Activated CD8-positive, alpha-beta memory T cell treated with anti-CD3 and anti-CD28 coated beads for 24 hours (primary cell): ENCODE results near the gene PMM2.
"Not testable (repeated sequence)": the region's sequence is repeated elsewhere in the genome, so short reads cannot be mapped to it uniquely, and the experiment has no call there.

Experiments
- DNase-seq: peaks from one replicate; pipeline ENCODE4 v3.0.0-alpha.2; 2020

The PMM2 gene

DNA sequence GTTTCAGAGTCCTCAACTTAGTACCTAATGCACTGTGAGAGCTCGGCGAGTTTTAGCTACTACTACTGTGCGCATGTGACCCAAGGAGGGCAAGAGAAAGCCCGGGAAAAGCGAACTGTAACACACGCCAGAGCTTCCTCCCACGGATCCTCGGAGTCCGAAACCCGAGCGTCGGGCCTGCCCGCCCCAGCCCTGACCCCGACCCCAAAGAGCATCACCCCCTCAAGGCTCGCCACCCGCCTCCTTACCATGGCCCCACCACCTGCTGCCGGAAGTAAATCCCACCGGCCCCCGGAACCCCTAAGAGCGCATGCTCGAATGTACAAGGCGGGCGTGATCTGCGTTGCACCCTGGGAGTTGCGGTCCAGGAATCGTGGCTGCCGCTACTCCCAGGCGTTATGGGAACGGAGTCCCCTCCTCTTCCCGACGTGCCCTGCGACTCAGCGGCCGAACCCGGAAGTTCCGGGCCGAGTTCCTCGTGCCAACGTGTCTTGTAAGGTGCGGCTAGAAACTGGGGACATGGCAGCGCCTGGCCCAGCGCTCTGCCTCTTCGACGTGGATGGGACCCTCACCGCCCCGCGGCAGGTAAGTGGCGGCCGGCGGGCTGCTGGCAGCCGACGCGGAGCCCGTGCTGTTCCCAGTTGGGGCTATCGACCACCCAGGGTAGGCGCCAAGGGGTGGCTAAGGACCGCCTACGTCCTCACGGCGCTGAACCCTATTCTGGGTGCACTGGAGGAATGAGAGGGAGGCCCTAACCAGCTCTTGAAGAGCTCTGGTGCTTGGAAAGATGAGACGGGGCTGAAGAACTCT, at the start of gene PMM2, which contains the start of gene TMEM186:
Gene PMM2, plus strand, starts transcription at position 476 of the 810 bp plus-strand sequence. Its CDS starts 44 bp downstream, at position 520.
Gene TMEM186, minus strand, starts transcription at position 276 of the 810 bp plus-strand sequence. Its CDS starts 25 bp downstream, at position 251.
- peak; percentile 95 for DNase-seq

DNA sequence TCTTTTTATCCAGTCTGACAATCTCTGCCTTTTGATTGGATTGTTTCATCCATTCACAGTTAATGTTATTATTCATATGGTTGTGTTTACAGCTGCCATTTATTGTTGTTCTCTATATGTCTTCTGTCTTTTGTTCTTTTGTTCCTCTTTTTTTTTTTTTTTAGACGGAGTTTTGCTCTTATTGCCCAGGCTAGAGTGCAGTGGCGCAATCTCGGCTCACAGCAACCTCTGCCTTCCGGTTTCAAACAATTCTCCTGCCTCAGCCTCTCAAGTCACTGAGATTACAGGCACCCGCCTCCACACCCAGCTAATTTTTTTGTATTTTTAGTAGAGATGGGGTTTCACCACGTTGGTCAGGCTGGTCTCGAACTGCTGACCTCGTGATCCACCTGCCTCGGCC, 48.7 kb upstream of the PMM2 start:
- not testable (repeated sequence) for DNase-seq

GRCh38 chr16:8751481-8752311, 45.9 kb upstream of the PMM2 start:
- DNase-seq = no peak

- no peak for DNase-seq
Measured at GRCh38 chr16:8752706-8753105, 44.9 kb upstream of the PMM2 start.

- DNase-seq = no peak
Measured at GRCh38 chr16:8753416-8754054, 44.1 kb upstream of the PMM2 start.

- DNase-seq = no peak
Measured at GRCh38 chr16:8756755-8757154, 40.9 kb upstream of the PMM2 start.

DNA sequence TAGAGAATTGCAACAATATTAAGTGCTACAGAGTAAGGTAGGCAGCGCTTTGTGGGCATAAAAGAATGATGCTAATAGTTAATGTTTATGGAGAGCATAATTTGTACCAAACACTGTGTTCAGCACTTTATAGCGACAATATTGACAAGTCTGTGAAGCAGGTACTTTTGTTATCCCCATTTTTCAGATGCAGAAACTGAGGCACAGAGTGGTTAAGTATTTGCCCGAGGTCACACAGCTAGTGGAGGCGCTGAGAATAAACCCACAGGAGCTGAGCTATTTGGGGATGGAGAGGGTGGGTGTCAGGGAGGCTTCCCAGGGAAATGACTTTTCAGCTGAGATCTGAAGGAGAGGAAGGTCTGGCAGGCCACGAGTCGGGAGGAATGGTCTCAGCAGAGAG, 39.6 kb upstream of the PMM2 start:
- DNase-seq = no peak

DNA sequence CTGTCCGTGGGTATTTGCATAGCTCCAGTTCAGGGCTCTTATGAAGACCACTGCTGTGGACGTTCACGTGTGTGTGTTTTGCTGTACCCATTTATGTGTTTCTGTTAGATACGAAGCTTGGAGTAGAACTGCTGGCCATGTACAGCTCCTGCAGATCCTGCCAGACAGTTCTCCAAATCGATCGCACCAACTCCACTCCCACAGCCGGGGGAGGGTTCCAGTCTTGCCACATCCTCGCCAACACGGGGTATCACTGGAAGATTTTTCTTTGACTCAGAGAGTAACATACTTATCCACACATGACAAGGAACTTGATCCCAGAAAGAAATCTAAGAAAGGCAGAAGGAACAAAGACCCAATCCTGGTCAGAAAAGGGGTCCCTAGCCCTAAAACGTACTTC, 37.6 kb upstream of the PMM2 start:
- no peak for DNase-seq

DNA sequence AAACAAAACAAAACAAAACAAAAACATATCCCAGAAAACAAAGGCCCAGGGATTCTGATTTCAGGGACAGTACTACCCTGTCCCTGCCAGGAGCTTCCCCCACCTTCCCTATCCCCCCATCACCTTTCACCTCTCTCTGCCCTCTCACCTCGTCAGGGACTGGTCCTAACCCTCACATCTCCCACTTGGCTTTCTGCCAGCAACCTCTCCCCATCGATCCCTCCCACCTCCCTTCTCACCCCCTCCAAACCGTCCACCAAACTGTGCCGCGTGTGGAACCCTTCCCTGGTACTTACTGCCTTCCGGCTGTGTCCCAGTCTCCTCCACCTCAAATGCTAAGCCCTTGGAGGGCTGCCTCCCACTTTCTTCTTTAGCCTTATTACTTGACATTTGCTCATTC, 36.6 kb upstream of the PMM2 start:
- no peak for DNase-seq

DNA sequence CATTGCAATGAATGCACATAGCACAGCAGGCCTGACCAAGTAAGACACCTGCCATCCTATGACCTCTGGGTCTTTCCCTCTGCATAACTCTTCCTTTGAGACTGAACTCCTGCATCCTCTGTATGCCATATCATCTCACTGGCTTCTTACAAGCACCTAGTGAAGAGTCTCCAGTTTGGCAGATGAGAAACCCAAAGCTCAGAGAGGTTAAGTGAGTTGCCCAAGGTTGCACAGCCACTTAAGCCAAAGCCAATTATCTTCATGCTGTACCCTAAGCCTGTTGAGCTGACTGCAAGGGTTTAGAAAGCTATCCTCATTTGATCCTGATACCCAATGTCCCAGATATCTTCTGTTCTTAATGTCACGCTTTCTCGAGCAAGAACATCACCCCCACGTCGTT, 35.4 kb upstream of the PMM2 start:
- DNase-seq = no peak

DNA sequence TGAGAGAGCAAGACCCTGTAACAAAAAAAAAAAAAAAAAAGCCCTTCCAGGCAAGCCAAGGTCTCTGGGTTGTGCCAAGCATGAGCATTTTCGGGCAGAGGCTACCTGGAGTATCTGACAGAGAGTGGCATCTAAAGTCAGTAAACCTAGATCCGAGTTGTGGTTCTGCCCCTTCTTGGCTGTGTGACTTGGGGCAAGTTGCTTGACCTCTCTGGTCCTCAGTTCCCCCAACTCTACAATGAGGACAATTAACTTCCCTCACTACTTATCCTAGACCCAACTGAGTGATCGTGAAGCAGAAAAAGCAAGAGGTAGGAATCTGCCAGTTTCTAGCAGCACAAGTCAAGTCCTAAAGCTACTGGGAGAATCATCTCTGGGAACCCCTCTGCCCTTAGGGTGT, 34.6 kb upstream of the PMM2 start:
- no peak for DNase-seq

DNA sequence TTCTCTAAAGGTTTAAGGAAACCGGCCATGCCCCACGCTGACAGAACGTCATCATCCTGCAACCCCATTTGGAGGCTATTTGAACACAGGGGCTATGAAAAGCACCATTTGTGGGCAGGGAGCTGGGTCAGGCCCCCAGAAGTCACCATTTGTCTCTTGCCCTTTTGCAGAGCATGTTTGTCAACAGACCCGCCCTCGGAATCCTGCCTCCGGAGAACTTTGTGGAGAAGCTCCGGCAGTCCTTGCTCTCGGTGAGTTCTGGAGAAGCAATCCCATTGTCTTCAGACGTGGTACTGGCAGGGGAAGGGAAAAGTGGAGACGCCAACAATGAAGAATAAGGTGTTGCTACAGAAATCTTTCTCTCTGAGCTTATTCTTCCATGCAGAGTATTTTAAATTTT, 33.7 kb upstream of the PMM2 start:
- no peak for DNase-seq

GRCh38 chr16:8764525-8765250, 33.0 kb upstream of the PMM2 start:
- no peak for DNase-seq

- no peak for DNase-seq
Measured at GRCh38 chr16:8767176-8767575, 30.5 kb upstream of the PMM2 start.

DNA sequence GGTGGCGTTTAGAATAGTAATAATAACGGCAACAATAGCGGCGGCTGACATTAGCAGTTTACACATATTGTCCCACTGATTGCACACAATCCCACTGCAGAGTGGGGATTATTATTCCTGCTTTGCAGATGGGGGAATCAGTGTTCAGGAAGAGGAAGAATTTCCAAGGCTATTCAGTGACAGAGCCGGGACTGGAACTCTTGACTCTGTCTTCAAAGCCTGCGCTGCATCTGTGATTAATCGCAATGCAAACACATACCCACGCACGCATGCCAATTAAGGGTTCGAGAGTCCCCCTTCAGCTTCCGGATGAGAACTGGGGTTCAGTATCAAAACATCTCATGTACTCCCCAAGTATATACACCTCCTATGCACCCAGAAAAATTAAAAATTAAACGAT, 29.4 kb upstream of the PMM2 start:
- DNase-seq = no peak

DNA sequence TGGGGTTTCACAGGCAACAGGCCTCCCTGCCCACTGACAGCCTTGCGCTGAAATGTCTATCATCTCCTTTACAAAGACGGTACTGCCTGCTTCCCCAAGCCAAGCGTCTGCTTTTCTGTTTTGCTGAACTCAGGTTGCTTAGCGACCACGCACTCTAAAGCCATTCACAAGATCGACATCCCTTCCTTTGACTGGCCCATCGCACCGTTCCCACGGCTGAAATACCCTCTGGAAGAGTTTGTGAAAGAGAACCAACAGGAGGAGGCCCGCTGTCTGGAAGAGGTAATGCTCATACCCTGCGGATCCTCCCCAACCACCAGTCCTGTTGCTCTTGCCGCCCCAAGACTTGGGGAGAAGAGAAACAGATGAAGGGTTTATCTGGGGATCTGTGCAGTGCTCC, 28.9 kb upstream of the PMM2 start:
- no peak for DNase-seq

GRCh38 chr16:8773537-8773936, 24.1 kb upstream of the PMM2 start:
- no peak for DNase-seq

DNA sequence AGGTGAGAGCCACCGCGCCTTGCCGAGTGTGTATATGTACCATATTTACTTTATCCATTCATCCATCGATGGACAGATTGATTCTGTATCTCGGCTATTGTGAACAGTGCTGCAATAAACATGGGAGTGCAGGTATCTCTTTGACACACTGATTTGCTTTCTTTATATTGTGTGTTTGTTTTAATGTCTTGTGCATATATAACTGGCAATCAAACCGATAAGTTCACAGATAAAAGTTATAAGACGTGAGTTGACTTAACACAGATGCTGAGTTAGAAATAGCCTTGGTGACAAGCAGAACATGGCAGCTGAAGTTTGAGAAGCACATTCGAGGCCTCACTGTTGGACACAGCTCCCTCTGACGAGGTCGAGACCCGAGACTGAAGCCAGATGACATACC, 23.4 kb upstream of the PMM2 start:
- DNase-seq = no peak

DNA sequence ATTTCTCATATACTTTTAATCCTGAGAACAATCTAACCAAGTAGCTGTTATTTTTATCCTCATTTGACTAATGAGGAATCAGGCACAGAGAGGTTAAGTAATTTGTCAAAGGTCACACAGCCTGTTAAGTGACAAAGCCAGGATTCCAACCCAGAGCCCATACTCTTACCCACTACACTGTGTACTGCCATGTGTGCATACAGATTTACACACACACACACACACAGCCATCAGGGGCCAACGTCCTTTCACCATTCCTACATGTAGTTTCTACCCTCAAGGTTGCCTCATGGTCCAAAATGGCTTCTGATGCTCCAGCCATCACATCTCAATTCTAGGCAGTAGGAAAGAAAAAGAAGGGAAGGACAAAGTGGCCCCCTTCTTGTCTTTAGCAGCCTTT, 22.3 kb upstream of the PMM2 start:
- DNase-seq = no peak

GRCh38 chr16:8776129-8776584, 21.5 kb upstream of the PMM2 start:
- no peak for DNase-seq

DNA sequence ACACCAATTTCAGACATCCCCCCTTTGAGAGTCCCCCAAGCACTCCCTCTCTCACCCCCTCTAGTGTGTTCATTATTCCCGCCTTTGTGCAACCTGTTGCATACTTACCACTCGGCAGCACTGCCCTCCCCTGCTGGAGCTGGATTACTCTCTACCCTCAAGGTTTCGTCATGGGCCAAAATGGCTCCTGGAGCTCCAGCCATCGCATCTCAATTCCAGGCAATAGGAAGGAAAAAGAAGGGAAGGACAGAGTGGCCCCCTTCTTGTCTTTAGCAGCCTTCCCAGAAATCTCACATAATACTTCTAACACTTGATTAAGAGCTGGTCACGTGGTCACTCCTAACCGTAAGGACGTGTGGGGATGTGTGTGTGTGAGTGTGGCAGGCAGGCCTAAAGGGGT, 20.4 kb upstream of the PMM2 start:
- no peak for DNase-seq

DNA sequence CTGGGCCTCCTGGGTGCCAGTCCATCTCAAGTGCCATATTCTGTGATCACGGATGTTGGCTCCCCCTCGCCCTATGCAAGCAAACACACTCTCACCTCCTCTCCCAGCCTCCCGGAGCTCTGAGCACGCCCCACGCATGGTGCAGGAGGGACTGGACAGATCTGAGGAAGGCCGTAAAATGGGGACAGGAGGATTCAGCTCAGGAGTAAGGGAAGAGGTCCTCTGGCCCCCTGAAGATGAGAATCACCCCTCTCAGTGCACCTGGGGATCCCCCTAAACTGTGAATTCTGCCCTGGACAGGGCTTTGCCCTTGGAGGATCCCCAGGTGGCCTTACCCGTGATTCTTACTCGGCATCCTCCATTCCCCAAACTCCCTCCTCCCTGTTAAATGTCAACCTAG, 15.8 kb upstream of the PMM2 start:
- DNase-seq = no peak

DNA sequence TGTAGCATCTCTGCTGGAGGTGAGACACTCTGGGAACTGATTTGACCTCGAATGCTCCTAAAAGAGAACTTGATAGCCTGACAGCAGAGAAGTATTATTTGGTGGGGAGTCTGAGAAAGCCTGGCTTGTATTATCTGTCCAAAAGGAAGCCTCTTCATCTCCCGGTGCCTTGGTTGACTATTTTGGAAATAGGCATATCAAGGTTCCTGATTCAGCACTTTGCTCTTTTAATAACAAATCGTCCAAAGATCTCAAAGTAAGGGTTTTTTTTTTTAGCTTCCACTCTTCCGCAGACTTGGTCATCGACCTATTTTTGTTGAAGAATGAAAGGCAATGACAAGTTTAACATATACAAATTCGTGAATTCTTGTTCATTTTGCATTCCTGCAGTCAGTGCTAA, 15.0 kb upstream of the PMM2 start:
- no peak for DNase-seq
